Measurements from ENCODE around the gene KCNIP3.

KCNIP3 gene

DNA sequence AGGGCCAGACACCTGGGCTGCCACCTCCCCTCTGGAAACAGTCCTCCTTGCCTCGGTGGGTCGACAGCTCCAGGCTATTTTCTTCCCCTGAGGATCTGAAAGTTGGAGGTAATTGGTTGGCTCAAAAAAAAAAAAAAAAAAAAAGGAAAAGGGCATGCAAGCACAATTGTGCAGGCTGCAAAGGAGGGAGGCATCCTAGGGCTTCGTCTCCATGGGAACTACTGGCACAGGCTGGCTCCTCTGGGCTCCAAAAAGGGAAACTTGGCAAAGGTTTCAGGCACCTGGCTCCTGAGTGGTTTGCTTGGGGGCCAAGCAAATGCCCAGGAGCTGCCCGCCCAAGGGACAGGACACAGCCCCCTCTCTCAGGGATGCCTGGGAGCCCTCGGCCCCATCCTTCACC is 1.1 kb upstream of the KCNIP3 start:
- Histone ChIP-seq H3K4me3 (ENCODE audit: low read depth, low read length) (no peak overlapping the region), H3K4me1 (ENCODE audit: control insufficient read depth, insufficient read depth, low read length, unreplicated experiment) (peaks cover 17% of the 10 kb centered on the region), H3K79me2 (ENCODE audit: control insufficient read depth, insufficient read depth, low read length, unreplicated experiment) (no peaks in the 10 kb centered on the region), H3K27me3 (ENCODE audit: insufficient read depth, low read length) (no peaks in the 10 kb centered on the region; the same call in none of the 2 replicates), H3K36me3 (ENCODE audit: insufficient read depth, low read length) (no peaks in the 10 kb centered on the region), H3K27ac (ENCODE audit: low read depth, low read length) (no peak overlapping the region), H2AFZ (ENCODE audit: low read length, unreplicated experiment) (no peak overlapping the region)

DNA sequence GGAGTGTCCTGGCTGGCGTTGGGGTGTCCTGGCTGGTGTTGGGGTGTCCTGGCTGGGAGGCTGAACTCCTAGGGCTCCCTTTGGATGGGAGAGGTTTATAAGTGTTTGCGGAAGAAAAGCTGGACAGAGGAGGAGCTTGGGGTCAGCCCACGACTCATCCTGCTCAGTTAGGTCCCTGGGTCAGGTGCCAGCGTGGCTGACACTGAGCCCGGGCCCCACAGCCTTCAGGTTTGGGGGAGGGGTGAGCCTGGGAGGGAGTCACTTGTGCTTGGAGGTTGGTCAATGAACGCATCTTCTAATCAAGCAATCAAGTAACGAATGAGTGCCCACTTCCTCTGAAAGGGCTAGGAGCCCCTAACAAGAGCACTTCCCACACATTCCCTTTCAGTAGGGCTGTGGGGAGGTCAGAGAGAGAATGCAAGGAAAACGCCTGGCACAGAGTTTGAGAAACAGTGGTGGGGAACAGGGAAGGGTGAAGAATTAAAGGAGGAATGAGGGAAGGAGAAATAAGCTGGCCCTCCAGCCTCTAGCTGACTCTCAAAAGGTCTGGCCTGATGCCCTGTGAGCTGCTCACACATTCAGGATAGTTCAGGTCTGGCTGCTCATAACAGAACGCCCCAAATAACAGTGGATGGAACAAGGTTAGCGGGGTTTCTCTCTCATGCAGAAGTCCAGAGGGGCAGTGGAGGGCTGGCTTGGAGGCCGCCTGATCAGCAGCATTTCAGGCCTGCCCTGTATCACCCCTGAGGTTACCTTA is 670 bp downstream of the KCNIP3 start:
- H3K27ac ChIP-seq (ENCODE audit: low read depth, low read length): no peak overlapping the region
- no peaks in the 10 kb centered on the region for H3K36me3 ChIP-seq (ENCODE audit: insufficient read depth, low read length)
- H3K4me3 ChIP-seq (ENCODE audit: low read depth, low read length): peak overlapping the region; percentile 64
- H3K4me1 ChIP-seq (ENCODE audit: control insufficient read depth, insufficient read depth, low read length, unreplicated experiment): peaks cover 17% of the 10 kb centered on the region
- H3K79me2 ChIP-seq (ENCODE audit: control insufficient read depth, insufficient read depth, low read length, unreplicated experiment): no peaks in the 10 kb centered on the region
- no peaks in the 10 kb centered on the region; the same call in none of the 2 replicates for H3K27me3 ChIP-seq (ENCODE audit: insufficient read depth, low read length)
- no peak overlapping the region for H2AFZ ChIP-seq (ENCODE audit: low read length, unreplicated experiment)

- peaks cover 17% of the 10 kb centered on the region for H3K4me1 ChIP-seq (ENCODE audit: control insufficient read depth, insufficient read depth, low read length, unreplicated experiment)
- no peak overlapping the region for H3K27ac ChIP-seq (ENCODE audit: low read depth, low read length)
- no peaks in the 10 kb centered on the region for H3K79me2 ChIP-seq (ENCODE audit: control insufficient read depth, insufficient read depth, low read length, unreplicated experiment)
- no peak overlapping the region for H2AFZ ChIP-seq (ENCODE audit: low read length, unreplicated experiment)
- H3K27me3 ChIP-seq (ENCODE audit: insufficient read depth, low read length): no peaks in the 10 kb centered on the region; the same call in none of the 2 replicates
- no peaks in the 10 kb centered on the region for H3K36me3 ChIP-seq (ENCODE audit: insufficient read depth, low read length)
- H3K4me3 ChIP-seq (ENCODE audit: low read depth, low read length): no peak overlapping the region
Observed at GRCh38 chr2:95298486-95299111, 1.5 kb downstream of the KCNIP3 start.

DNA sequence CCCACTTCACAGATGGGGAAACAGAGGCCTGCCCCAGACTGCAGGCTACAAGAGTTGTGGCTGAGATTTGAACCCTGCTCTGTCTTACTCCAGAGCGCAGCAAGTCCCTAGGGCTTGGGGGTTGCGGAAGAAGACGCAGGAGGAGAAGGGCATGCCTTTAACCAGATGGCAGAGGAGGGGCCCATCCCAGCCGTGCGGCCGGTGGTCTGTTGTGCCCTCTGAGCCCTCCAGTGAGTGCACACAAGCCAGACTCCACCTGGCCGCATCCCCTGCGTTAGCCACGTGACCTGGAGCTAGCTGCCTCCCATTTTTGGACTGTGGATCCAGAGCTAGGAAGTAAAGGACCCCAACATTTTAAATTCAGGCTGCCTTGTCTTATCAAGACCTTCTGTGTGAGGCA is 2.8 kb downstream of the KCNIP3 start:
- H3K27ac ChIP-seq (ENCODE audit: low read depth, low read length): no peak overlapping the region
- H3K4me1 ChIP-seq (ENCODE audit: control insufficient read depth, insufficient read depth, low read length, unreplicated experiment): peaks cover 17% of the 10 kb centered on the region
- H3K27me3 ChIP-seq (ENCODE audit: insufficient read depth, low read length): no peaks in the 10 kb centered on the region; the same call in none of the 2 replicates
- no peak overlapping the region for H2AFZ ChIP-seq (ENCODE audit: low read length, unreplicated experiment)
- no peak overlapping the region for H3K4me3 ChIP-seq (ENCODE audit: low read depth, low read length)
- H3K36me3 ChIP-seq (ENCODE audit: insufficient read depth, low read length): no peaks in the 10 kb centered on the region
- no peaks in the 10 kb centered on the region for H3K79me2 ChIP-seq (ENCODE audit: control insufficient read depth, insufficient read depth, low read length, unreplicated experiment)

DNA sequence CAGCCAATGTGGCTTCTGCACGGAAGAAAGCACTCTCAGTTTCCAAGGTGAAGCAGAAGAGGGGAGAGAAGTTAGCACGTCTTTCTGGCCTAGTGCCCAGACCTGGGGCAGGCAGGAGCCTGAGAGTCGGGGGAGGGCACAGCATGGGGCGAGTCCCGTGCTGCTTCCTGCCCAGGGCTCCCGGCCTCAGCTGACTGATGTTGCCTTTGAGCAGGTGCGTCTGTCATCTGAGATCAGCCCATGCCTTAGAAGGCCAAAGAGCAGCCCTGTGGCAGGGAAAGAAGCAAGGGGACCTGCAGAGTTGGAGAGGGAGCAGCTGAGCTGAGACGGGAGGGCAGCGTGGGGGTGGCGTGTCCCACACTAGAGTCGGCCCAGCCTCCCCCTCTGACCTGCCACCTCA is 3.3 kb downstream of the KCNIP3 start:
- Histone ChIP-seq H3K4me1 (ENCODE audit: control insufficient read depth, insufficient read depth, low read length, unreplicated experiment) (peaks cover 17% of the 10 kb centered on the region), H3K36me3 (ENCODE audit: insufficient read depth, low read length) (no peaks in the 10 kb centered on the region), H3K79me2 (ENCODE audit: control insufficient read depth, insufficient read depth, low read length, unreplicated experiment) (no peaks in the 10 kb centered on the region), H2AFZ (ENCODE audit: low read length, unreplicated experiment) (no peak overlapping the region), H3K27me3 (ENCODE audit: insufficient read depth, low read length) (no peaks in the 10 kb centered on the region; the same call in none of the 2 replicates), H3K4me3 (ENCODE audit: low read depth, low read length) (no peak overlapping the region), H3K27ac (ENCODE audit: low read depth, low read length) (no peak overlapping the region)

DNA sequence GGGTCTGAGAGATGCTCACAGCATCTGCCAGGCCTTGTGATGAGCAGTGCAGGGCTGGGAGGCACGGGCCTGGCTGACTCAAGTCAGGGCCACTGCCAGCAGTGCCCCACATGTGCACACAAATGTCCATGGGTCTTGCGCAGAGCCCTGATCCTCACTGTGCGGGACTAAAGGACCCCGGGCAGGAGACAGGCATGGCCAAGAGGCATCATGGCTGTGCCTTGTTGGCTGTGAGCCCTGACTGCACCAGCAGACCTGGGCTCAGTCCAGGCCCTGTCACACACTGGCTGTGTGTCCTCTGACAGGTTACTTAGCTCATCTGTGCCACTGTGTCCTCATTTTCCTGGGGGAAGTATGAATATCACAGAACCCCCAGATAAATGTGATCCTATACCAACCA is 4.0 kb downstream of the KCNIP3 start:
- Histone ChIP-seq H3K27me3 (ENCODE audit: insufficient read depth, low read length) (no peaks in the 10 kb centered on the region; the same call in none of the 2 replicates), H3K4me1 (ENCODE audit: control insufficient read depth, insufficient read depth, low read length, unreplicated experiment) (peaks cover 17% of the 10 kb centered on the region), H2AFZ (ENCODE audit: low read length, unreplicated experiment) (no peak overlapping the region), H3K79me2 (ENCODE audit: control insufficient read depth, insufficient read depth, low read length, unreplicated experiment) (no peaks in the 10 kb centered on the region), H3K36me3 (ENCODE audit: insufficient read depth, low read length) (no peaks in the 10 kb centered on the region), H3K27ac (ENCODE audit: low read depth, low read length) (no peak overlapping the region), H3K4me3 (ENCODE audit: low read depth, low read length) (no peak overlapping the region)

DNA sequence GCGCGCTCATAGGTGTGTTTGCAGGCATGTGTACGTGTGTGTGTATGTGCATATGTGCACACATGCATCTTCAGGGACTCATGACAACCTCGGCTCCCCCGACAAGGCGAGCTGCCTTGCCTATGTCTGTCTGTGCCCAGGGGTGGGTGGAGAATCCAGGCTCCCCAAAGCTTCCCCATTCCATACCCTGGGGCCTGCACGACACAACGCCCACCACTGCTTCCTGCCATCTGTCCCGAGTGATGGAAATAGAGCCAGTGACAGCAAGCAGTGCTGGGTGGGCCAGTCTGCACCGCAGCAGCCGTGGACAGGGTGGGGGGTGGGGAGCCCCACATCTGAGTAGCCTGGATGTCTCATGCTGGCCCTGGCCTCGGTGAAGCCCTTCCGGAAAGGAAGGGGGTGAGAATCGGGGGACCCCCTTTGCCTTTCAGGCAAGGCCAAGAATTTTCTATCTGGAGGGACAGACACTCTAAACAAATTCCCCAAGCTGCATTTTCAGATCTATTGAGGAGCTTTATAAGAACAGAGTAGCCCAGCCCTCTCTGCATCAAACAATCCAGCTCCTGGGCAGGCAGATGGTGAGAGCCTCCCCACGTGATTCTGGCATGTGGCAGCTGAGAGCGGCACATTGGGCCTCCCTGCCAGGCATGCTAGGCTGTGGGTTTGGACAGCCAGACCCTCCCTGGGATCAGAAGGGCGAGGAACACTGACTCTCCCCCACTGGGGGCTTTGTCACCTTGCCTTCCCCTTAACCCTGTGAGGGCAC is 4.9 kb downstream of the KCNIP3 start:
- Histone ChIP-seq H3K36me3 (ENCODE audit: insufficient read depth, low read length) (no peaks in the 10 kb centered on the region), H3K79me2 (ENCODE audit: control insufficient read depth, insufficient read depth, low read length, unreplicated experiment) (no peaks in the 10 kb centered on the region), H3K4me3 (ENCODE audit: low read depth, low read length) (no peak overlapping the region), H3K4me1 (ENCODE audit: control insufficient read depth, insufficient read depth, low read length, unreplicated experiment) (peaks cover 13% of the 10 kb centered on the region), H3K27me3 (ENCODE audit: insufficient read depth, low read length) (no peaks in the 10 kb centered on the region), H2AFZ (ENCODE audit: low read length, unreplicated experiment) (no peak overlapping the region), H3K27ac (ENCODE audit: low read depth, low read length) (no peak overlapping the region)

GRCh38 chr2:95303191-95303919 is 6.2 kb downstream of the KCNIP3 start:
- Histone ChIP-seq H3K4me1 (ENCODE audit: control insufficient read depth, insufficient read depth, low read length, unreplicated experiment) (peaks cover 7% of the 10 kb centered on the region), H3K27me3 (ENCODE audit: insufficient read depth, low read length) (no peaks in the 10 kb centered on the region), H3K79me2 (ENCODE audit: control insufficient read depth, insufficient read depth, low read length, unreplicated experiment) (no peaks in the 10 kb centered on the region), H3K4me3 (ENCODE audit: low read depth, low read length) (no peak overlapping the region), H2AFZ (ENCODE audit: low read length, unreplicated experiment) (no peak overlapping the region), H3K36me3 (ENCODE audit: insufficient read depth, low read length) (no peaks in the 10 kb centered on the region), H3K27ac (ENCODE audit: low read depth, low read length) (no peak overlapping the region)

DNA sequence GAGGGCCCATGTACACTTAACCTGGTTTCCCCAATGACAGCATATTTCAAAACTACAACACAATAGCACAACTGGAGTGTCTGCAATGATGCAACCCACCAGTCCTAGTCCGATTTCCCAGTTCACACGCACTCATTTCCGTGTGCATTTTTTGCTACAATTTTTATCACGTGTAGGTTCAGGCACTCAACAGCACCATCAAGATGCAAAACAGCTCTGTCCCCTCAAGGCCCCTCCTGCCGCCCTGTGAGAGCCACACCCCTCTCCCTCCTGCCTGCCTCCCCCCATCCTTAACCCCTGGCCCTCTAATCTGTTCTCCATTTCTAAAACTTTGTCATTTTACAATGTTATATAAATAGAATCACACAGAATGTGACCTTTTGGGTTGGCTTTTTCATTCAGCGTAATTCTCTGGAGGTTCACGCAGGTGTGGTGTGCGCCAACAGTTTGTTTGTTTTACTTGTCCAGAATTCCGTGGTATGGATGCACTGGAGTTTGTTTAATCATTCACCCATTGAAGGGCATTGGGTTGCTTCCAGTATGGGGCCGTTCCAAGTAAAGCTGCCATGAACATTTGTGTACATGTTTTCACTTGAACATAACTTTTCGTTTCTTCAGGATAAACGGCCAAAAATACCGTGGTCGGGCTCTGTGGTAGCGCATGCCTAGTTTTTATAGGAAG is 8.4 kb downstream of the KCNIP3 start:
- no peak overlapping the region for H3K27ac ChIP-seq (ENCODE audit: low read depth, low read length)
- no peak overlapping the region for H3K4me3 ChIP-seq (ENCODE audit: low read depth, low read length)
- no peak overlapping the region for H2AFZ ChIP-seq (ENCODE audit: low read length, unreplicated experiment)
- peaks cover 4% of the 10 kb centered on the region for H3K4me1 ChIP-seq (ENCODE audit: control insufficient read depth, insufficient read depth, low read length, unreplicated experiment)
- no peaks in the 10 kb centered on the region for H3K36me3 ChIP-seq (ENCODE audit: insufficient read depth, low read length)
- no peaks in the 10 kb centered on the region for H3K27me3 ChIP-seq (ENCODE audit: insufficient read depth, low read length)
- H3K79me2 ChIP-seq (ENCODE audit: control insufficient read depth, insufficient read depth, low read length, unreplicated experiment): no peaks in the 10 kb centered on the region
